PC-3 (cell line): ENCODE data around the gene UGT3A1. TPM values are rescaled to one million over a fixed set of nuclear protein-coding genes. Genes with fewer than 3 reads are reported as not detected.

Experiments
- ATAC-seq: fragments of 200-7000 bp; cut with Tn5 transposase; 2 replicates; pipeline ENCODE4 v1.9.1; 2020; ENCODE audit warnings: mild to moderate bottlenecking, moderate library complexity
- BruUV-seq: library from RNA; stranded (reverse); fragments of 400-500 nt; replicated peaks from 2 replicates; lab custom pipeline; 2021; lab: Mats Ljungman, UMichigan
- CTCF ChIA-PET: fragments of 300-600 bp; sonication (Branson Sonifier 250); formaldehyde crosslinking; loops from one replicate; lab custom pipeline; 2022; ENCODE audit warnings: antibody characterized with exemption; lab: Charles Lee
- POLR2A ChIA-PET: fragments of 300-600 bp; sonication (Branson Sonifier 250); formaldehyde crosslinking; loops from one replicate; lab custom pipeline; 2022; ENCODE audit warnings: antibody characterized with exemption; ENCODE audit not compliant: unreplicated experiment; lab: Charles Lee
- DNase-seq: peaks from one replicate; pipeline ENCODE4 v3.0.0-alpha.2; 2015
- H2AFZ ChIP-seq: fragments of 300-600 bp; sonication (generic); 2 replicates; pipeline ENCODE4 v1.6.0; 2016; ENCODE audit warnings: antibody characterized with exemption, low read length
- H3F3A ChIP-seq: fragments of 300-600 bp; sonication (generic); one replicate; pipeline ENCODE4 v1.6.0; 2017; ENCODE audit warnings: antibody characterized with exemption, low read length, control low read depth, mild to moderate bottlenecking; ENCODE audit not compliant: unreplicated experiment
- H3K27ac ChIP-seq: fragments of 300-600 bp; sonication (generic); 2 replicates; pipeline ENCODE4 v1.5.1; 2016; ENCODE audit warnings: mild to moderate bottlenecking, low read length
- H3K27me3 ChIP-seq: fragments of 300-600 bp; sonication (generic); 2 replicates; pipeline ENCODE4 v1.6.1; 2016; ENCODE audit warnings: low read length, mixed read lengths
- H3K36me3 ChIP-seq: fragments of 300-600 bp; sonication (generic); 2 replicates; pipeline ENCODE4 v1.6.1; 2016; ENCODE audit warnings: low read depth, mixed run types, low read length, mixed read lengths
- H3K4me1 ChIP-seq: fragments of 300-600 bp; sonication (generic); 2 replicates; pipeline ENCODE4 v1.5.1; 2016; ENCODE audit warnings: low read length; ENCODE audit not compliant: insufficient read depth
- H3K4me2 ChIP-seq: fragments of 300-600 bp; sonication (generic); 2 replicates; pipeline ENCODE4 v1.6.0; 2016; ENCODE audit warnings: low read length
- H3K4me3 ChIP-seq: fragments of 300-600 bp; sonication (generic); 2 replicates; pipeline ENCODE4 v1.5.1; 2016; ENCODE audit warnings: mild to moderate bottlenecking, low read length, mixed read lengths
- H3K79me2 ChIP-seq: fragments of 300-600 bp; sonication (generic); 2 replicates; pipeline ENCODE4 v1.6.1; 2017; ENCODE audit warnings: low read length, mixed read lengths
- H3K9ac ChIP-seq: fragments of 300-600 bp; sonication (generic); 2 replicates; pipeline ENCODE4 v1.6.0; 2016; ENCODE audit warnings: mild to moderate bottlenecking, low read length
- H3K9me2 ChIP-seq: fragments of 300-600 bp; sonication (generic); replicated peaks from 2 replicates; pipeline ENCODE4 v1.6.1; 2016; ENCODE audit warnings: mixed run types, low read length, mixed read lengths
- H3K9me3 ChIP-seq: fragments of 300-600 bp; sonication (generic); 2 replicates; pipeline ENCODE4 v1.6.1; 2016; ENCODE audit warnings: low read length, mixed read lengths
- H4K20me1 ChIP-seq: fragments of 300-600 bp; sonication (generic); 2 replicates; pipeline ENCODE4 v1.6.1; 2016; ENCODE audit warnings: low read length, mixed read lengths
- CTCF ChIP-seq: fragments of 300-600 bp; sonication (generic); conservative IDR thresholded peaks from 2 replicates; pipeline ENCODE4 v1.5.1; 2017; ENCODE audit warnings: antibody characterized with exemption, low read depth, mild to moderate bottlenecking, low read length
- EZH2 ChIP-seq: fragments of 300-600 bp; sonication (generic); IDR thresholded peaks from one replicate; pipeline ENCODE4 v1.6.1; 2017; ENCODE audit warnings: antibody characterized with exemption, mild to moderate bottlenecking, low read length; ENCODE audit not compliant: unreplicated experiment
- EZH2phosphoT487 ChIP-seq: fragments of 300-600 bp; sonication (generic); IDR thresholded peaks from 2 replicates; pipeline ENCODE4 v1.6.1; 2018; ENCODE audit warnings: mild to moderate bottlenecking, antibody characterized with exemption, low read length, borderline replicate concordance
- intact Hi-C: fragments of 100-400 bp; cut with micrococcal nuclease; formaldehyde crosslinking; loops from 2 replicates; pipeline ENCODE4 v1.9.0; 2023
- total RNA-seq: library from RNA; depleted of rRNA; stranded (reverse); fragments of >200 nt; gene quantifications from 2 replicates; pipeline ENCODE4 v1.2.3, GENCODE V29; 2014

UGT3A1 gene
- total RNA-seq, 1 experiment from 2014 or later, result not detected

GRCh38 chr5:35990520-35990919 lies 670 bp downstream of the UGT3A1 start:
- ChIA-PET POLR2A (no interaction called here), CTCF (no interaction called here)
- H3K4me1 ChIP-seq, result no peaks in the 10 kb centered on the region
- H4K20me1 ChIP-seq, result no peaks in the 10 kb centered on the region
- ATAC-seq (no peak), DNase-seq (no peak)
- H2AFZ ChIP-seq, result no peak overlapping the region
- TF ChIP-seq EZH2 (no peak), EZH2phosphoT487 (no peak), CTCF (no peak)
- H3F3A ChIP-seq, result no peaks in the 10 kb centered on the region
- no peak overlapping the region for H3K27ac ChIP-seq
- intact Hi-C loops, result no loop called here
- no peak overlapping the region for H3K4me3 ChIP-seq
- BruUV-seq, result no TSS peak
- H3K9me2 ChIP-seq, result no peaks in the 10 kb centered on the region
- no peak overlapping the region for H3K9ac ChIP-seq
- no peaks in the 10 kb centered on the region for H3K36me3 ChIP-seq
- no peaks in the 10 kb centered on the region for H3K9me3 ChIP-seq
- peaks cover 97% of the 10 kb centered on the region for H3K27me3 ChIP-seq
- no peaks in the 10 kb centered on the region for H3K79me2 ChIP-seq
- no peak overlapping the region for H3K4me2 ChIP-seq

- H3K27me3 ChIP-seq, result peaks cover 81% of the 10 kb centered on the region
- no peak for ATAC-seq
- POLR2A ChIA-PET, result no interaction called here
- CTCF ChIA-PET, result no interaction called here
- no peak for DNase-seq
- intact Hi-C loops, result loop anchor here (2.0 kb wide), 1 partner anchor 72 kb away; no protein-coding TSS in a partner anchor
- H3K36me3 ChIP-seq, result no peaks in the 10 kb centered on the region
- no peaks in the 10 kb centered on the region for H3K9me2 ChIP-seq
- no peaks in the 10 kb centered on the region for H3K4me1 ChIP-seq
- BruUV-seq, result no TSS peak
- no peak overlapping the region for H3K27ac ChIP-seq
- no peak for TF ChIP-seq EZH2
- TF ChIP-seq EZH2phosphoT487, result no peak
- no peak for TF ChIP-seq CTCF
- H3K4me2 ChIP-seq, result no peak overlapping the region
- H3F3A ChIP-seq, result no peaks in the 10 kb centered on the region
- H3K9ac ChIP-seq, result no peak overlapping the region
- H4K20me1 ChIP-seq, result no peaks in the 10 kb centered on the region
- no peaks in the 10 kb centered on the region for H3K79me2 ChIP-seq
- H2AFZ ChIP-seq, result no peak overlapping the region
- no peaks in the 10 kb centered on the region for H3K9me3 ChIP-seq
- H3K4me3 ChIP-seq, result no peak overlapping the region
These were observed 2.7 kb downstream of the UGT3A1 start for GRCh38 chr5:35988529-35988928.

DNA sequence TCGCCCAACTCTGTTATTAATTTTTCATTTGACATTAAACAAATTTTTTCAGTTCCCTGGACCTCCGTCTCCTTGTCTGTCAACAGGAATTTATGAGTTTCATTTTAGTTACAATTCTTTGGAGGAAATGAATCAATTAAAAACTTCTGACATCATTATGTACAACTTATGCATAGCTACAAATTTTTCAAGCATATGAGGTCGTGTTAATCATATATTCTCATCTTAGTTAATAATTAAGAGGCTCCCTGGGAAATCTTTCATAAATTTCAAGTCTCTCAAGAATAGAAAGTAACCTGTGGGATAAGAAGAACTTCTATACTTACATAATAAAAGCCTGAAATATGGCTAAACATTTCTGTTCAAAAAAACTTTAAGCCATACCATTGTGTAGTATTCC lies 3.4 kb downstream of the UGT3A1 start:
- BruUV-seq, result no TSS peak
- no peaks in the 10 kb centered on the region for H3K9me3 ChIP-seq
- no peaks in the 10 kb centered on the region for H4K20me1 ChIP-seq
- no peak overlapping the region for H2AFZ ChIP-seq
- ChIA-PET POLR2A (no interaction called here), CTCF (no interaction called here)
- ATAC-seq (no peak), DNase-seq (no peak)
- intact Hi-C loops, result loop anchor here (2.0 kb wide), 1 partner anchor 73 kb away; no protein-coding TSS in a partner anchor
- no peak overlapping the region for H3K4me2 ChIP-seq
- no peak overlapping the region for H3K4me3 ChIP-seq
- no peaks in the 10 kb centered on the region for H3K36me3 ChIP-seq
- H3F3A ChIP-seq, result no peaks in the 10 kb centered on the region
- no peak for TF ChIP-seq EZH2
- TF ChIP-seq CTCF, result no peak
- no peak for TF ChIP-seq EZH2phosphoT487
- no peaks in the 10 kb centered on the region for H3K4me1 ChIP-seq
- H3K9ac ChIP-seq, result no peak overlapping the region
- H3K27me3 ChIP-seq, result peaks cover 76% of the 10 kb centered on the region
- H3K79me2 ChIP-seq, result no peaks in the 10 kb centered on the region
- no peaks in the 10 kb centered on the region for H3K9me2 ChIP-seq
- H3K27ac ChIP-seq, result no peak overlapping the region
